HFFc6 (cell line): ENCODE data around the gene ATP6V0C. TPM values are rescaled to one million over a fixed set of nuclear protein-coding genes. Genes with fewer than 3 reads are reported as not detected.
"Not testable (repeated sequence)": the region's sequence is repeated elsewhere in the genome, so short reads cannot be mapped to it uniquely, and the experiment has no call there.

Experiments
- DNase-seq: peaks from one replicate; pipeline ENCODE4 v3.0.0-alpha.2; 2018
- H3K27ac Mint-ChIP-seq: 2 replicates; pipeline ENCODE4 v1.8.0; 2020; ENCODE audit warnings: mild to moderate bottlenecking, mixed read lengths
- H3K27me3 Mint-ChIP-seq: 2 replicates; pipeline ENCODE4 v1.8.0; 2021; ENCODE audit warnings: mild to moderate bottlenecking, moderate library complexity, mixed read lengths; ENCODE audit not compliant: insufficient read depth
- H3K36me3 Mint-ChIP-seq: 2 replicates; pipeline ENCODE4 v1.8.0; 2021; ENCODE audit warnings: low read depth, mixed read lengths
- H3K4me1 Mint-ChIP-seq: 2 replicates; pipeline ENCODE4 v1.8.0; 2020; ENCODE audit warnings: low read depth, mixed read lengths
- H3K4me3 Mint-ChIP-seq: 2 replicates; pipeline ENCODE4 v1.8.0; 2020; ENCODE audit warnings: mild to moderate bottlenecking, moderate library complexity, mixed read lengths
- H3K9me3 Mint-ChIP-seq: 2 replicates; pipeline ENCODE4 v1.8.0; 2020; ENCODE audit warnings: mild to moderate bottlenecking, mixed read lengths
- total RNA-seq, 6 experiments: library from RNA; stranded (reverse); fragmentation: NEBNext Ultra II Directional; extraction: Animal tissue kit (Norgen Biotek cat#: 25700); gene quantifications; 2 replicates in 1 of 6; 3 replicates in 5 of 6; pipeline ENCODE4 v1.2.3, GENCODE V29; 2021
- TF ChIP-seq, protein P1 (sequence below): fragments of 200-600 bp; sonication (generic); IDR thresholded peaks from 2 replicates; pipeline ENCODE4 v1.5.0; 2021; ENCODE audit warnings: antibody characterized with exemption, mild to moderate bottlenecking

The ATP6V0C gene
- total RNA-seq, 6 experiments from 2014 or later: 303 to 341 (median 309) TPM

DNA sequence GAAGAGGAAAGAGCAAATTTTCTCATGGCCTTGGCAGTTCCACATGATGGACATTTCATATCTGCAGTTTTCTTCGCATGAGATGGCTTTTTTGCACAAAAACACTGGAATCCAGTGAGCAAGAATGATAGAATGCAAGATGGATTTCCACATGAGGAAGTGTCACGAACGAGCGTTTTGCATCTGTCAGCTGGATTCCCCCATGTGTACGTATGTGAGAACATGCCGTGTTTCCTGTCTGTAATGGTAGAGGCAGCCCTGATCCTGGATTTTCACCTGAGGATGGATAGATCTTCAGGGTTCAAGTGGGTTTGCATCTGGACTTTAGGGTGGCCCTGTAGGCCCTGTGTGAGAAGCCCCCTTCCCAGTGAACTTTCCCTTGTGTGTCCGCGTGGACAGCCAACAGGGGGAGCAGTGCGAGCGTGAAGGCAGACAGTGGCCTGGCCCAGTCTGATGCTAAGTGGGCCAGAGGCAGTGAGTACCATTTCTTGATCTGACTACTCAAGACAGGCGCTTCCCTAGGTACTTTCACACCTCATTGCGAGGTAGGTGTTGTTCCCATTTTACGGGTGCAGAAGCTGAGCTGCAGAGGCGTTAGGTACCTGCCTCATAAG lies 26.2 kb downstream of the ATP6V0C start:
- Mint-ChIP-seq H3K4me3 (peak overlapping the region; percentile 87), H3K4me1 (peaks cover 51% of the 10 kb centered on the region), H3K36me3 (peaks cover 15% of the 10 kb centered on the region)
- H3K27me3 Mint-ChIP-seq, H3K27ac Mint-ChIP-seq, H3K9me3 Mint-ChIP-seq, DNase-seq: not testable (repeated sequence)
- TF ChIP-seq, protein P1, sequence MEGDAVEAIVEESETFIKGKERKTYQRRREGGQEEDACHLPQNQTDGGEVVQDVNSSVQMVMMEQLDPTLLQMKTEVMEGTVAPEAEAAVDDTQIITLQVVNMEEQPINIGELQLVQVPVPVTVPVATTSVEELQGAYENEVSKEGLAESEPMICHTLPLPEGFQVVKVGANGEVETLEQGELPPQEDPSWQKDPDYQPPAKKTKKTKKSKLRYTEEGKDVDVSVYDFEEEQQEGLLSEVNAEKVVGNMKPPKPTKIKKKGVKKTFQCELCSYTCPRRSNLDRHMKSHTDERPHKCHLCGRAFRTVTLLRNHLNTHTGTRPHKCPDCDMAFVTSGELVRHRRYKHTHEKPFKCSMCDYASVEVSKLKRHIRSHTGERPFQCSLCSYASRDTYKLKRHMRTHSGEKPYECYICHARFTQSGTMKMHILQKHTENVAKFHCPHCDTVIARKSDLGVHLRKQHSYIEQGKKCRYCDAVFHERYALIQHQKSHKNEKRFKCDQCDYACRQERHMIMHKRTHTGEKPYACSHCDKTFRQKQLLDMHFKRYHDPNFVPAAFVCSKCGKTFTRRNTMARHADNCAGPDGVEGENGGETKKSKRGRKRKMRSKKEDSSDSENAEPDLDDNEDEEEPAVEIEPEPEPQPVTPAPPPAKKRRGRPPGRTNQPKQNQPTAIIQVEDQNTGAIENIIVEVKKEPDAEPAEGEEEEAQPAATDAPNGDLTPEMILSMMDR: peak; percentile 66

DNA sequence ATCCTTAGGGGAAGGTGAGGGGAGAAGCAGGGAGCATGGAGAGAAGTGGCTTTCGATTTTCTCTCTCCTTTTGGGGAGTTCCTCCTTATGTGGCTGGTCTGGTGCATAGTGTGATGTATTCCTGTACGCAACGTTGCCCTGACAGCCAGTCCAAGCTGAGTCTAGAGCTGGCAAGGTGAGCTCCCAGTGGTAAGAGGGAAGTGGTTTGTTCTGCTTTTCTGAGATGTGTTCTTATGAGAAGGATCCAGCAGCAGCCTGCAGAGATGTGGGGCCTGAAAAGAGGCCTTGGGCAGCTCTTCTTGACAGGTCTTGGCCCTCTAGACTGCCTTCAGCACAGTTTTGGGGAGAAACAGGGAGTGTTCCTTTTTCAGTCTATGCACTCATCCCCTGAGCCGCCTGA lies 27.2 kb downstream of the ATP6V0C start:
- H3K4me3 Mint-ChIP-seq, H3K9me3 Mint-ChIP-seq, H3K27me3 Mint-ChIP-seq, DNase-seq: not testable (repeated sequence)
- peaks cover 15% of the 10 kb centered on the region for H3K36me3 Mint-ChIP-seq
- peak overlapping the region; percentile 50; the same call in 1 of the 2 replicates for H3K27ac Mint-ChIP-seq
- H3K4me1 Mint-ChIP-seq: peaks cover 42% of the 10 kb centered on the region

DNA sequence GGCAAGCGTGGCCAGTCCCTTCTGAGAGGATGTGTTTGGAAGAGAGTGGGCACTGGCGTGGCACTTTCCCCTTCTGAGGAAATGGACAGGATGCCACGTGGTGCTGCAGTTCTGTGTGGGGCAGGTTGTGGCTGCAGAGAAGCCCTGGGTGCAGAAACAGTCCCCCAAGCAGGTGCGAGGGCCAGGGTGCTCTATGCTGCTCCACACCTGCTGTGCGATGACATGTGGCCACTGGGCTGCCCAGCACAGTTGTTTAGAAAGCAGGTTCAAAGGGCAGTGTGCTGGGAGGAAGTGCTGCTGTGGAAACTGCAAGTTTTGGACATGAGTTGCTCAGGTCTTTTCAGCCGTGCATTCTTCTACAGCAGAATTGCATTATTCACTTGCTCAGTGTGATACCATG lies 27.7 kb downstream of the ATP6V0C start:
- H3K4me3 Mint-ChIP-seq, H3K27ac Mint-ChIP-seq, H3K27me3 Mint-ChIP-seq, H3K9me3 Mint-ChIP-seq, DNase-seq: not testable (repeated sequence)
- Mint-ChIP-seq H3K36me3 (peaks cover 13% of the 10 kb centered on the region), H3K4me1 (peaks cover 37% of the 10 kb centered on the region)

DNA sequence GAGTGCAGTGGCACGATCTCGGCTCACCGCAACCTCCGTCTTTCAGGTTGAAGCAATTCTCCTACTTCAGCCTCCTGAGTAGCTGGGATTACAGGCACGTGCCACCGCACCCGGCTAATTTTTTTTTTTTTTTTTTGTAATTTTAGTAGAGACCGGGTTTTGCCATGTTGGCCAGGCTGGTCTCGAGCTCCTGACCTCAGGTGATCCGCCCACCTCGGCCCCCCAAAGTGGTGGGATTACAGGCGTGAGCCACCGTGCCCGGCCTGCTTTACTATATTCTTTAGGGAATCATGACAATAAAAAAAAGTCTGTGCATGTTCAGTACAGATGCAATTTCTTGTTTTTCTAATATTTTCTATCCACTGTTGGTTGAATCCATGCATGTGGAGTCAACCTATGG lies 30.0 kb downstream of the ATP6V0C start:
- not testable (repeated sequence) for DNase-seq

DNA sequence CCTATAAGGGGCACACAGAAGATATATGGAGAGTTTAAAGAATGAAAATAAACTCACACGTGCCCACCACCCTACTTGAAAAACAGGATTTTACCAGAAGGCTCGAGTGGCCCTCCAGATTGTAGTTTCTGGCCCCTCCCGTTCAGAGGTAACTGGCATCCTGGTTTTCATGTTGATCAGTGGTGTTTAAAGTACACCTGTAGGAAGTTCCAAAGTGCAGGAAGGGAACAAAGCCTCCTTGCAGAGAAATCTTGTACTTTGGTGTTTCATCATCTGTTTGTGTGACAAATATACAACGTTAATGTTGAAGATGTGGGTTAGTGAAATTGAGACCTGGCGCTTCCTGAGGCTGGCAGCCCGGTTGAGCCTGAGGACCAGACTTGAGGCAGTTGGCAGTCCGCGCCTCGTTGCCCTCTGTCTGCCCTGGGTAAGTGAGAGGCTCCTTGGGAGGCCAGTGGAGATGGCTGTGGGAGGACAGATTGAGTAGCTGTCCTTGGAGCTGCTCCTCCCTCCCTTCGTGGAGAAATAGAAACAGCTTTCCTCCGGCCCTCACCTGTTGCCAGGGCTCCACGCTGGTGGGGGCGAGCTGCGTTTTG lies 36.6 kb downstream of the ATP6V0C start:
- H3K4me3 Mint-ChIP-seq, H3K36me3 Mint-ChIP-seq, H3K4me1 Mint-ChIP-seq, H3K27ac Mint-ChIP-seq, DNase-seq, H3K9me3 Mint-ChIP-seq, H3K27me3 Mint-ChIP-seq: not testable (repeated sequence)

More for the DNA sequence above, 30.0 kb downstream of the ATP6V0C start:
- H3K9me3 Mint-ChIP-seq, H3K4me3 Mint-ChIP-seq, H3K36me3 Mint-ChIP-seq, H3K27ac Mint-ChIP-seq, H3K27me3 Mint-ChIP-seq: not testable (repeated sequence)
- peaks cover 23% of the 10 kb centered on the region for H3K4me1 Mint-ChIP-seq

DNA sequence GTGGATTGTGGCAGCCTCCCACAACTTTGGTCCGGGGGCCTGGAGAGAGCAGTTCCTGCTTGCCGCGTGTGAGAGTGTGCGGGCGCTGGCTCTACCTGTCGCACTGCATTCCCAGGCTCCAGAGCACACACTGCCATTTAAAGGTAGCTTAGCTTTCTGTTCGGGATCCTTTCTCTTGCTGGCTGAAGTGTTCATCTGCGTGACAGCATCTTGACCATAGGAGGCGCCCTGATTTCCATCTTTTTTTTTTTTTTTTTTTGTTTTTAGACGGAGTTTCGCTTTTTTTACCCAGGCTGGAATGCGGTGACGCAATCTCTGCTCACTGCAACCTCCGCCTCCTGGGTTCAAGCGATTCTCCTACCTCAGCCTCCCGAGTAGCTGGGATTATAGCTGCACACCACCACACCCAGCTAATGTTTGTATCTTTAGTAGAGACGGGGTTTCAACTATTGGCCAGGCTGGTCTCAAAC lies 37.7 kb downstream of the ATP6V0C start:
- not testable (repeated sequence) for H3K27ac Mint-ChIP-seq, H3K36me3 Mint-ChIP-seq, H3K9me3 Mint-ChIP-seq, H3K4me3 Mint-ChIP-seq, H3K4me1 Mint-ChIP-seq, DNase-seq, H3K27me3 Mint-ChIP-seq
- TF ChIP-seq, protein P1: peak; percentile 45

DNA sequence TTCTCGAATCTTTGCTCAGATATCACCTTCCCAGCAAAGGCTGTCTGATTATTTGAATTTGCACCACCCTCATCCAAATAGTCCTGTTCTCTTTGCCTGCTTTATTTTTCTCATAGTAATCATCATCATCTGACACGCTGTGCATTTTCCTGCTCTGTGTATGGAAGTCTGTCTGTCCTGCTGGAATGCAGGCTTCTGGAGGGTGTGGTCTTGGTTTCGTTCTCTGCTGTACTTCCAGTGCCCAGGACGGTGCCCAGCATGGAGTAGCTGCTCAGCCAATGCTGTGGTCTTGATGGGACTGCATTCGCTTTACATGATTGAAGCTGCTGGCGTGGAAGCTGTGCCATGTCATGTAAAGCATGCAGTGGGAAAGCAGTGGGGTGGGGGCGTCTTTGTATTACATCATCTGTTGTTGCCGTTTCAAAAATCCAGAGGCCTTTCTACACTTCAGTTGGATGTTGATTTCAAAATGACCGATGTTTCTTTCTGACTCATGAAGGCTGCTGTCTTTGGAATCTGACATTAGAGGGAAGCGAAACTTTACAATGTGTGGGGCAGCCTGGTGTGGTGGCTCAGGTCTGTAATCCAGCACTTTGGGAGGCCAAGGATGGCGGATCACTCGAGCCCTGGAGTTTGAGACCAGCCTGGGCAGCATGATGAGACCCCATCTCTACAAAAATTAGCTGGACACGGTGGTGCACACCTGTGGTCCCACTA lies 41.1 kb downstream of the ATP6V0C start:
- H3K4me3 Mint-ChIP-seq, H3K4me1 Mint-ChIP-seq, H3K36me3 Mint-ChIP-seq, DNase-seq, H3K27ac Mint-ChIP-seq, H3K27me3 Mint-ChIP-seq, H3K9me3 Mint-ChIP-seq: not testable (repeated sequence)

DNA sequence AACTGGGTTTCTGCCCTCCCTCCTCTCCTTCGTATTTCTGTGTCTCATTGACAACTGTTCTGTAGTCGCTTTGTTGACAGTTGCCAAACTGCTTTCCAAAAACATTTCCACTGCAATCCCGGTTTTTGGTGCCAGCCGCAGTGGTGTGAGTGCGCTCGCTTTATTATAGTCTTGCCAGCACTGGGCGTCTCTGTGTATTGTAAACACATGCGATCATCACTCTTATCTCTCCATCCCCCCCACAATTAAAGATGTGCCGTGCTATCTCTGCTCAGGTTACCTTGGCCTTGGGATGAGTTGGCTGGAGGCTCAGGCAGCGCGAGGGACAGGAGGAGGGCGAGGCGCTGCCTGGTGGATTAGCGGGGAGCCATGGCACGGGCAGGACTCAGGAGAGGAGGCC lies 43.4 kb downstream of the ATP6V0C start:
- not testable (repeated sequence) for H3K9me3 Mint-ChIP-seq, H3K36me3 Mint-ChIP-seq, H3K4me3 Mint-ChIP-seq

DNA sequence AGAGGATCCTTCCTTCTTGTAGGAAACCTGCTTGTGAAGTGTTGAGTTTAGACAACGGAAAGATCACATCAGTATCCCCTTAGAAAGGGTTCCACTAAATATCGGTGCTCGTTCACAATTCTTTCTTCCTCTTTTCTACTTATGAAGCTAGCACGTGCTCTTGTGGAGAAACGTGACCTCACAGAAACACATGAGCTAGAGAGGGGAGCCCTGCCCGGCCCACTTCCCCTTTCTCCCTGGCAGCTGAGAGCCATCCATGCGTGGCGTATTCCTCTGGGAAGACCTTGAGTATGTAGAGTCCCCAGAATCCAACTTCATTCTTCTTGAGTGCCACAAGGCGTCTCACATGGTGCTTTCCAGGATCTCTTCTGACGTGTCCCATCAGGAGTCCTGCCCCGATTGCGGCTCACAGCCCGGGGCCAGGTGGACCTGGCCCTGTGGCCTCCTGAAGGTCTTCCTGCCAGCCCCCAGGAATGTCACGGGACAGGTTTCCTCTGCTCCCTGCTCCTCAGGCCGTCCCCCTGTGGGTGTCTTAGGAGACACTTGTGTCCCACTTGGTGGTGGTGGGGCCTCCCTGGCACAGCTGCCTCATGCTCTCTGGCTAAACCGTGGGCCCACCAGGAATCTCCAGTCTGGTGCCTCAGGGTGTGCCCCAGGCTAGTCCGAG lies 46.5 kb downstream of the ATP6V0C start:
- H3K27ac Mint-ChIP-seq, H3K27me3 Mint-ChIP-seq, H3K9me3 Mint-ChIP-seq, H3K4me3 Mint-ChIP-seq, DNase-seq, H3K4me1 Mint-ChIP-seq, H3K36me3 Mint-ChIP-seq: not testable (repeated sequence)

More for the DNA sequence above, 43.4 kb downstream of the ATP6V0C start:
- H3K27ac Mint-ChIP-seq, DNase-seq, H3K4me1 Mint-ChIP-seq, H3K27me3 Mint-ChIP-seq: not testable (repeated sequence)
